Measurements from ENCODE around the gene KRT8. TPM values are rescaled to one million over a fixed set of nuclear protein-coding genes. Genes with fewer than 3 reads are reported as not detected.
"Not testable (repeated sequence)": the region's sequence is repeated elsewhere in the genome, so short reads cannot be mapped to it uniquely, and the experiment has no call there.

Gene KRT8
- total RNA-seq, 1 donor from 2014 or later, result 0.23 TPM

DNA sequence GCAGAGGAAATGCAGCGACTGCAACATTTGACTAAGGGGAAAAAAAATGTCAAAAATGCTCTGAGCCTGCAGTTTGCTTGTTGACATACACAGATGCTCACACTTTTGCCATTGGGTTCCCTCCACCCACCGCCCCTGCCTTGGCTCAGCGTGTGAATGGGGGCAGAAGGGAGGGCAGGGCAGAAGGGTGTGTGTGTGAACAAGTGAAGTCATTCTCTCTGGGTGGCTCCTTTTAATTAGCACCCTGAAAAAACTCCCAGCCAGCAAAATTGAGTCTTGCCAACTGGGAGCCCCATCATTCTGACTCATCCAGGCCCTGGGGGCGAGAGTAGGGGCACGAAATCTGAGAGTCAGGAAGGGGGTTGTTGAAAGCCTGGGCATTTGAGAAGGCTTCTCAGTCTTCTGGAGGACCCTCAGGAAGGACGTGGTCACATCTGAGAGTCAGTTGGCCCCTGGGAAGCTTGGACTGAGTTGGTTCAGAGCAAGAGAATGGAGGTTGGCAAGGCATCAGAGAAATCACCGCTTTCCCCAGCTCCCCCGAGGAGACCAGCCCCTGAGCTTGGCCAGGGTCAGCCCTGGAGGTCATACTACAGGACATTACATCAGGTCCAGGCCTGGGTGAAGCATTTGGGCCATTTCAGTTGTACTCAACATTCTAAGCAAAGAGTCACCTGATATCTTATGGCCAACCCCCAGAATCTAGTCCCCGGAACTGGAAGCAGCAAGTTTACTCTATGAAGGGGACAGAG, 33.4 kb downstream of the KRT8 start:
- no peak for DNase-seq (ENCODE audit: low spot score)
- H3K27ac Mint-ChIP-seq, result no peak overlapping the region
- peaks cover 14% of the 10 kb centered on the region for H3K27me3 Mint-ChIP-seq (ENCODE audit: insufficient read depth)
- H3K4me3 Mint-ChIP-seq, result no peak overlapping the region
- intact Hi-C loops (cut with micrococcal nuclease), result no loop called here
- H3K9me3 Mint-ChIP-seq, result no peaks in the 10 kb centered on the region
- H3K36me3 Mint-ChIP-seq (ENCODE audit: low read depth), result no peaks in the 10 kb centered on the region
- peaks cover 23% of the 10 kb centered on the region for H3K4me1 Mint-ChIP-seq (ENCODE audit: low read depth)

DNA sequence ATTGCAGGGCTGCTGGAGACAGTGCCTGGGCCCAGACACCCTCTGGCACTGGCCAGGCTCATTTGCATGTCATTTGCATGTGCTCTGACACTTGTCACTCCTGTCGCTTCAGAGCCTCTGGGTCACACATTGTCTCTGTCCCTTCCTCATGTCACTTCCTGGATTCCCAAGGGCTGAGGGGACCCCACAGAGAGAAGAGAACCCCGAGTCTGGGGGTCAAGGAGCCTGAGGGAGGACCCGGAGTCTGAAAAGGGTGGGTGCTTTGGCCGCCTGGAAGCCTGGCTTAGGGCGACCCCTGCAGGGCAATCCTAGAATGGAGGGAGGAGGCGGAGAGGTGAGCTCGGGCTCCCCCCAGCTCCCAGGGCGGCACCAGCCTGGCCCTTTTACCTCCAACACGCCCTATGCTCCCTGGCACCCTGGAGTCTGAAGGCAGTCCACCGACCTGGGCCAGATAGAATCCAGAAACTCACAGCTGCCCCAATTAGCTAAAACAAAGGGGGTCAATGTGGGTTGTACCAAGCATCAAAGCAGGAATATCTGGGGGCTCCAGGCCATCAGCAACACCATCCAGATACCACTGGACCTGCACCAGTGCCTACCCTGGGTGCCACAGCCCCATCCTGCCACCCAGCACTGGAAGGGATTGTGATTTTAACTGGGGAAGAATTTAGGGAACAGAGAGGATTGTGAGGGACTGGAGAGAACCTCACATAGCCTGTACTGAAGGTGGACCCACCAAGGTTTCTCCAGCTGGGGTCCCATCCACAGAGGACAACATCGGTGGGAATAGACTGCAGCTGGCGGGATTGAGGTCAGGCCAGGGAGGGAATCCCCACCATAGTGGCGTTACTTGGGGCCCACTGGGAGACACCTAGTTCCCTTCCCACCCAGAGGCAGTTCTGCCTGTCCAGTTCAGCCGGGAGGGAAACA, 34.2 kb downstream of the KRT8 start:
- Mint-ChIP-seq H3K9me3 (no peaks in the 10 kb centered on the region), H3K4me1 (ENCODE audit: low read depth) (peaks cover 23% of the 10 kb centered on the region), H3K36me3 (ENCODE audit: low read depth) (no peaks in the 10 kb centered on the region), H3K4me3 (no peak overlapping the region), H3K27me3 (ENCODE audit: insufficient read depth) (peaks cover 14% of the 10 kb centered on the region), H3K27ac (no peak overlapping the region)
- DNase-seq (ENCODE audit: low spot score), result peak; percentile 60
- intact Hi-C loops (cut with micrococcal nuclease), result loop anchor here (1.0 kb wide), 1 partner anchor 287 kb away; no protein-coding TSS in a partner anchor

DNA sequence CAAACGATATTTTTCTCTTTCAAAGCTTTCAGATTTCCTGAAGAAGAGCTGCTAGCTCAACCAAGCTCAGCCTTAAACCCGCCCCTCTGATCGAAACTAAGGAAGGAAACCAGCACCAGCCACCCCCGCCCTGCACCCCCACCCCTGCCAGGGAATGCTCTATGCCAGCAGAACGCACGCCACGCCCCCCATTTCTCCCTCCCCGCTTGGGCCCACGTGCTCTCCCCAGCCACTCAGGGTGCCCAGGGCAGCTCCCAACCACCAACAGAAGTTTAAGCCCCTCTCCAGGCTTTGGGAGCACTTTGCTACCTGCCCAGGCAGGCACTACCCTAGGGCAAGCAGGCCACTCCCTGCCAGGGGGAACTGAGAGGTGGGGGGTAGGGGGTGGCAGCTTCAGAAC, 37.2 kb downstream of the KRT8 start:
- DNase-seq (ENCODE audit: low spot score), result no peak

DNA sequence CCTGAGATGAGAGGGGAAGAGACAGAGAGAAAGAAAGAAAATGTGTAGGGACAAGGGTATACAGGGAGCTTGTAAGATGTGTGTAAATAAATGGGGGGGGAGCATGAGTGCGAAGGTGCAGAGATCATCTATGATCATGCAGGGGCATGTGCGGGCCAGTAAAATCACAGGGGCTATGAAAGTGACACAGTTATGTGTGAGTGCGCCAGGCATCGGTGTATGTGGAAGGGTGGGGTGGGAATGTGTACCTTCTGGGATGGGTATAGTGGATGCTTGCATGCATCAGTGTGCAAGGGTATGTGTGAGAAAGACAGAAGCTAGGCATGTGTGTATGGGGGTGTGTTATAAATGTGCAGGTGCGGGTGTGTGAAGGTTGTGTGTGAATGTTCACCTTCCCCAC, 37.7 kb downstream of the KRT8 start:
- Mint-ChIP-seq H3K4me1 (ENCODE audit: low read depth) (peaks cover 8% of the 10 kb centered on the region), H3K36me3 (ENCODE audit: low read depth) (no peaks in the 10 kb centered on the region), H3K9me3 (no peaks in the 10 kb centered on the region), H3K27ac (no peak overlapping the region), H3K4me3 (no peak overlapping the region), H3K27me3 (ENCODE audit: insufficient read depth) (peaks cover 5% of the 10 kb centered on the region)
- DNase-seq (ENCODE audit: low spot score), result no peak
- intact Hi-C loops (cut with micrococcal nuclease), result no loop called here

More for the DNA sequence above, 37.2 kb downstream of the KRT8 start:
- Mint-ChIP-seq H3K27ac (no peak overlapping the region), H3K9me3 (no peaks in the 10 kb centered on the region), H3K36me3 (ENCODE audit: low read depth) (no peaks in the 10 kb centered on the region), H3K4me1 (ENCODE audit: low read depth) (peaks cover 8% of the 10 kb centered on the region), H3K4me3 (no peak overlapping the region), H3K27me3 (ENCODE audit: insufficient read depth) (peaks cover 5% of the 10 kb centered on the region)
- intact Hi-C loops (cut with micrococcal nuclease), result no loop called here

DNA sequence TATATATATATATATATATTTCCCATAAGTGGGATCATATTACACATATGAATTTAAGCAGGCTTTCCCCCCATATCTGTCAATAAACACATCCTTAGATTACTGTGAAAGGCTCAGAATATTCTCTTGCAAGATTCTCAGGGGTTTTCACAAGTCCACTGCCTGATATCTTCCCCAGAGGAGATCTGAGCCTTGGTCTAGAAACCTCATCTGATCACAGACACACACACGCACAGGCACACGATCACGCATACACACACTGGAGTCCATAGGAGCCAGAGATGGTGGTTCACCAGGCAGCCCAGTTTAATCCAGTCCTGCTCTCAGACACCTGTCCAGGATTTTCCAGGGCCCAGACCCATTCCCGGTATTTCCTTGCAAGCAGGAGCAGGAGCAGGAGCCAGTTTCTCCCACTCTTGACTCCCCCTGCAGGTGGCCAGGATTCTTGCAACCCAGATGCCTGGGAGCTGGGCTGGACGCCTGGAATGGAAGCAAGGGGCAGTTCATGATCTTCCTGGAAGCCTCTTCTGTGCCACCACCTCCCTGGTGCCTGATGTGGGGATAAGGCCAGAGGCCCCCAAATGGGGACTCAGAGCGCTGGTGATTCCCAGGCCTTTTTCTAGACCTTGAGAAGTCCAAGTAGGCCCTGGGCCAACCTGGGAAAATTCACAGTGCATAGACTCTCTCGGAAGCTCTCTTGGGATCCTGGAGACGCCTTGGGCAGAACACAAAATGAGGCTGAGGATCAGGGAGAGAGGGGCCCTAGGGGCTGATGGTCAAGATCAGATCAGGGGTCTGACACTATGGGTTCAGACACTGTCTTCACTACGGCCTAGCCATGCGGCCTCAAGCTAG, 39.6 kb downstream of the KRT8 start:
- intact Hi-C loops (cut with micrococcal nuclease), result loop anchor here (1.0 kb wide), 1 partner anchor 282 kb away; no protein-coding TSS in a partner anchor
- Mint-ChIP-seq H3K4me3 (no peak overlapping the region), H3K9me3 (no peaks in the 10 kb centered on the region), H3K36me3 (ENCODE audit: low read depth) (no peaks in the 10 kb centered on the region), H3K27ac (no peak overlapping the region), H3K27me3 (ENCODE audit: insufficient read depth) (peaks cover 5% of the 10 kb centered on the region), H3K4me1 (ENCODE audit: low read depth) (peaks cover 8% of the 10 kb centered on the region)
- DNase-seq (ENCODE audit: low spot score), result no peak

DNA sequence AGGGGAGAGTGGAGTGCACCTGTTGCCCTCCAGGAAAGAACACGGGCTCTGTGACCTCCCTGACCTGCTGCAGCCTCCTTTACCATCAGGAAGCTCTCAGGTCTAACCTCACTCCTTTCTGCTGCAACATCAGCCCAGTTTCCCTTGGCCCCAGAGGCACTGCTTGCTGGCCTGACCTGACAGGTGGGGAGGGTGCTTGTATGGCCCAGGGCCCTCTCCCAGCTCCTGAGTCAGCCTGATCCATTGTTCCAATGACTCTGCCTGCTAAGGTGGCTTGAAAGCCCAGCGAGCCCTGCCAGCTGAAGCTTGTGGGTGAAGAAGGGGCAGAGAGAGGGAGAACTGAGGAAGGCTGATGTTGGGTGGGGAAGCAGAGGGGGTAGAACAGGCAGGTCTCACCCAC, 42.9 kb downstream of the KRT8 start:
- Mint-ChIP-seq H3K9me3 (no peaks in the 10 kb centered on the region), H3K4me1 (ENCODE audit: low read depth) (peaks cover under 1% of the 10 kb centered on the region), H3K27me3 (ENCODE audit: insufficient read depth) (no peaks in the 10 kb centered on the region), H3K36me3 (ENCODE audit: low read depth) (no peaks in the 10 kb centered on the region), H3K4me3 (no peak overlapping the region), H3K27ac (no peak overlapping the region)
- intact Hi-C loops (cut with micrococcal nuclease), result no loop called here
- DNase-seq (ENCODE audit: low spot score), result no peak

DNA sequence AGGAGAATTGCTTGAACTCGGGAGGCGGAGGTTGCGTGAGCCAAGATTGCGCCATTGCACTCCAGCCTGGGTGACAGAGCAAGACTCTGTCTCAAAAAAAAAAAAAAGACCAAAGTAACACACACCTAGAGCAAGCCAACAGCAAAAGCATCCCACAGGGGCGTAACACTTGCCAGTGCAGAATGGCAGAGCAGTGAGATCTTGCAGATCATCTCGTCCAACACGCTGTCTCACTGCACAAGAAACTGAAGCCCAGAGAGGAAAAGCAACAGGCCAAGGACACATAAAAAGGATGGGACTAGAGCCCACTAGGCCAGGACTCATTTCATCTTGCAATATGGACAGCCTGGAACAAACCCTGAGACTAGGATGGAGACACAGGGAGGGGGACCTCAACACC, 43.4 kb downstream of the KRT8 start:
- Mint-ChIP-seq H3K27ac (no peak overlapping the region), H3K36me3 (ENCODE audit: low read depth) (no peaks in the 10 kb centered on the region), H3K4me1 (ENCODE audit: low read depth) (no peaks in the 10 kb centered on the region), H3K4me3 (no peak overlapping the region), H3K9me3 (no peaks in the 10 kb centered on the region), H3K27me3 (ENCODE audit: insufficient read depth) (peaks cover 4% of the 10 kb centered on the region)
- DNase-seq (ENCODE audit: low spot score), result no peak
- intact Hi-C loops (cut with micrococcal nuclease), result no loop called here

DNA sequence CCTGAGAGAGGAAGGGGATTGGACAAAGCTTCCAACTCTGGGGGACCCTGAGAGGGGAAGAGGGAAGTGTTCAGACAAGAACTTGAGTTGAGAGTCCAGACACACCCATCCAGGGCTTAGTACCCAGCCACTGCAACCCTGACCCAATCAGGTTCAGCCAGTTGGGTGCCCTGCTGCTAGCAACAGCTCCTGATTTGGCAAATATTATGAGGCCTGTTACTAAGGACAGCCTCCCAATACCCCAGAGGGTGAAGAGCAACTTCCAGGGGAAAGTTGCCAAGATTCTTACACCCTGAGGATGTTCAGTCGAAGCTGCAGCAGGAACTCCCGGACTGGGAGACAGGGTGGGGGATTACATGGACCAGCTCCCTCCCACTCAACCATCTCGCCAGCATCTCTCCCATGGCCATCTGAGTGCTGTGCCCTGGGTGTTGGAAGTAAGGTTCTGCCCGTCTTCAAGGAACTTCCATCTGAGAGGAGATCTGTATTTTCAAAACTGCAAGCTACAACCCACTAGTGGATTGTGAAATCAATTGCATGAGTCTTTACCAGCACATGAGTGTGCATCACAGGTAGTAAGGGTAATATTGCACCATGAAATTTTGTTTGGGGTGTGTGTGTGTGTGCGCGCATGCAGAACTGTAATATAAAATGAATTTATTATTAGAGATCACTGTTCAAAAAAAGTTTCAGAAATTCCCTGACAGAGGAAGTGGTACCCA, 44.6 kb downstream of the KRT8 start:
- Mint-ChIP-seq H3K36me3 (ENCODE audit: low read depth) (no peaks in the 10 kb centered on the region), H3K4me3 (no peak overlapping the region), H3K9me3 (no peaks in the 10 kb centered on the region), H3K4me1 (ENCODE audit: low read depth) (no peaks in the 10 kb centered on the region), H3K27ac (peak overlapping the region; percentile 27), H3K27me3 (ENCODE audit: insufficient read depth) (peaks cover 5% of the 10 kb centered on the region)
- DNase-seq (ENCODE audit: low spot score), result no peak
- intact Hi-C loops (cut with micrococcal nuclease), result no loop called here

DNA sequence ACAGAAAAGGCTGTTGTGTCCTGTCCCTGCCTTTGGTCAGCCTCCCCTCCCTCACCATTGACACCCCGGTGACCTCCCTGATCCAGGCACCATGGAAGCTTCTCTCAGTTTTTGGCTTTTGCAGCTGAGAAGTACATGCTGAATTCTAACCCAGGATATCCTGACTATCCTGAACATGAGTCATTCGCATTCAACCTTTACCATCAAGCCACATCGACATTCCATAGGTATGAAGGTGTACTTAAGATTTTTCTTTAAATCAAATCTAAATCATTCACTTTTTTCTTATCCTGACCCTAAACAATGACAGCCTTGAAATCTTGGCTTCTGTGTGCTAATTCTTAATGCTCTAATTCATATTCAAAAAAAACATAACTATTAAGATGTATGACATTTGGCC, 47.4 kb downstream of the KRT8 start:
- intact Hi-C loops (cut with micrococcal nuclease), result no loop called here
- no peak overlapping the region for H3K4me3 Mint-ChIP-seq
- no peaks in the 10 kb centered on the region for H3K4me1 Mint-ChIP-seq (ENCODE audit: low read depth)
- H3K27ac Mint-ChIP-seq, result no peak overlapping the region
- H3K9me3 Mint-ChIP-seq, result no peaks in the 10 kb centered on the region
- peaks cover 15% of the 10 kb centered on the region for H3K27me3 Mint-ChIP-seq (ENCODE audit: insufficient read depth)
- no peaks in the 10 kb centered on the region for H3K36me3 Mint-ChIP-seq (ENCODE audit: low read depth)
- DNase-seq (ENCODE audit: low spot score), result no peak

DNA sequence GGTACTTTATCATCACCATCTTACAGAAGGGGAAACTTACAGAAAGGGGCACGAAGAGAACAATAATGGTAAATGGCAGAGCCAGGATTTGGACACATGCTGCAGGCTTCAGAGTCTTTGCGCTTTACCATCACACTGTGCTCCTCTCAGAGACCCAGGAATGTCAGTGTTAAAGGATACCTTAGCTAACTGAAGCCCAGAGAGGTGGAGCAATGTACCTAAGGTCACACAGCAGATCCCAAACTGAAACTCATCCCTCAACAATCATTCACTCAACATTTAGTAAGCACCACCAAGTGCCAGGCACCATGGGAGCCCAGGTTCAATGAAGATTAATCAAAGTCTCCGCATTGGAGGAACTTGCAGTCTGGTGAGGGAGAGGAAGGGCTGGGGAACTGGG, 48.1 kb downstream of the KRT8 start:
- Mint-ChIP-seq H3K27me3 (ENCODE audit: insufficient read depth) (peaks cover 20% of the 10 kb centered on the region), H3K9me3 (no peaks in the 10 kb centered on the region), H3K4me1 (ENCODE audit: low read depth) (no peaks in the 10 kb centered on the region), H3K4me3 (no peak overlapping the region), H3K36me3 (ENCODE audit: low read depth) (no peaks in the 10 kb centered on the region), H3K27ac (no peak overlapping the region)
- intact Hi-C loops (cut with micrococcal nuclease), result no loop called here
- no peak for DNase-seq (ENCODE audit: low spot score)

DNA sequence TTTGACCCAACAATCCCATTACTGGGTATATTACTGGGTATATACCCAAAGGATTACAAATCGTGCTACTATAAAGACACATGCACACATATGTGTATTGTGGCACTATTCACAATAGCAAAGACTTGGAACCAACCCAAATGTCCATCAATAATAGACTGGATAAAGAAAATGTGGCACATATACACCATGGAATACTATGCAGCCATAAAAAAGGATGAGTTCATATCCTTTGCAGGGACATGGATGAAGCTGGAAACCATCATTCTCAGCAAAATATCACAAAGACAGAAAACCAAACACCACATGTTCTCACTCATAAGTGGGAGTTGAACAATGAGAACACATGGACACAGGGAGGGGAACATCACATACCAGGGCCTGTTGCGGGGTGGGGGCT, 48.8 kb downstream of the KRT8 start:
- H3K36me3 Mint-ChIP-seq (ENCODE audit: low read depth); DNase-seq (ENCODE audit: low spot score); H3K27ac Mint-ChIP-seq; intact Hi-C loops (cut with micrococcal nuclease); H3K4me3 Mint-ChIP-seq; H3K9me3 Mint-ChIP-seq; H3K4me1 Mint-ChIP-seq (ENCODE audit: low read depth): not testable (repeated sequence)
- H3K27me3 Mint-ChIP-seq (ENCODE audit: insufficient read depth), result peaks cover 20% of the 10 kb centered on the region

DNA sequence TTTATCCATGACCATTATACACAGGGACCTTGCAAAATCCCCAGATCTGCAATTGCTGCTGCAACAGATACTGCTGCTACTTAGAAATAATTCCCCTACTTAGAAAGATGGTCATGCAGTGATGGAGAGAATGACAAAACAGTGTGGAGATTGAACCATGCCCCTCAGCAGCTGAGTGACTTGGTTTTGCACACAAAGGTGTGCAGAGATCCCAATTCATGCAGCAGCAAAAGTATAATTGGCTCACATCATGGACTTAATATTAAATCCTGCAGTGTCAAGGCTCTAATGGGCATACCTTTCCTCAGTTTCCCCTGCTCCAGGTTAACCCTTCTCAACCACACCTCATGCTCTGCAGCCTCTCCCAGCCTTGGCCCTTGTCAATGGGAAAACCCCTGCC, 53.1 kb downstream of the KRT8 start:
- DNase-seq (ENCODE audit: low spot score), result no peak
- no peak overlapping the region for H3K27ac Mint-ChIP-seq
- H3K36me3 Mint-ChIP-seq (ENCODE audit: low read depth), result no peaks in the 10 kb centered on the region
- peaks cover 24% of the 10 kb centered on the region for H3K27me3 Mint-ChIP-seq (ENCODE audit: insufficient read depth)
- H3K4me1 Mint-ChIP-seq (ENCODE audit: low read depth), result no peaks in the 10 kb centered on the region
- H3K9me3 Mint-ChIP-seq, result no peaks in the 10 kb centered on the region
- H3K4me3 Mint-ChIP-seq, result no peak overlapping the region
- intact Hi-C loops (cut with micrococcal nuclease), result no loop called here
